BJ (cell line): ENCODE results near the gene CELA2B. TPM values are rescaled to one million over a fixed set of nuclear protein-coding genes. Genes with fewer than 3 reads are reported as not detected.
"Not testable (repeated sequence)": the region's sequence is repeated elsewhere in the genome, so short reads cannot be mapped to it uniquely, and the experiment has no call there.

Source experiments
- CTCF ChIA-PET: fragments of 350-600 bp; formaldehyde crosslinking; extraction: SDS; loops from one replicate; lab custom pipeline; 2021; ENCODE audit warnings: antibody characterized with exemption, inconsistent platforms; lab: Yijun Ruan, JAX
- POLR2A ChIA-PET: fragments of 300-600 bp; sonication (Branson Sonifier 250); formaldehyde crosslinking; extraction: SDS; loops from one replicate; lab custom pipeline; 2021; ENCODE audit warnings: antibody characterized with exemption; lab: Charles Lee
- DNase-seq: peaks from one replicate; pipeline ENCODE4 v3.0.0-alpha.2; 2011; ENCODE audit warnings: low read depth
- H3K27me3 ChIP-seq: 2 replicates; pipeline ENCODE4 v1.6.0; 2011; ENCODE audit warnings: low read length; ENCODE audit not compliant: control insufficient read depth, insufficient read depth
- H3K36me3 ChIP-seq: 2 replicates; pipeline ENCODE4 v1.5.1; 2011; ENCODE audit warnings: low read length; ENCODE audit not compliant: control insufficient read depth, insufficient read depth
- H3K4me3 ChIP-seq: 2 replicates; pipeline ENCODE4 v1.5.1; 2011; ENCODE audit warnings: low read depth, mild to moderate bottlenecking, control low read depth, low read length
- CTCF ChIP-seq: IDR thresholded peaks from 2 replicates; pipeline ENCODE4 v1.5.1; 2011; ENCODE audit warnings: low read depth, mild to moderate bottlenecking, control low read depth, inconsistent platforms, low read length, moderate library complexity; ENCODE audit not compliant: insufficient read depth
- polyA plus RNA-seq: library from polyadenylated mRNA; depleted of rRNA; stranded (reverse); fragments of >200 nt; gene quantifications from 2 replicates; pipeline ENCODE4 v1.2.3, GENCODE V29; 2011

CELA2B gene
- polyA plus RNA-seq, 1 experiment: not detected

- DNase-seq: no peak
- no peaks in the 10 kb centered on the region; the same call in 1 of the 2 replicates for H3K27me3 ChIP-seq
- CTCF ChIA-PET: no interaction called here
- no peak for TF ChIP-seq CTCF
- POLR2A ChIA-PET: no interaction called here
- H3K36me3 ChIP-seq: no peaks in the 10 kb centered on the region
- H3K4me3 ChIP-seq: no peak within 1 kb of the TSS
Observed at GRCh38 chr1:15456313-15456954, 19.5 kb upstream of the CELA2B start, which contains the start of gene CELA2A. TSS of gene CELA2A (plus strand) at chr1:15456732. CDS start at chr1:15456754, 22 bp downstream.

- H3K36me3 ChIP-seq: no peaks in the 10 kb centered on the region
- DNase-seq: no peak
- ChIA-PET CTCF (no interaction called here), POLR2A (no interaction called here)
- no peaks in the 10 kb centered on the region; the same call in 1 of the 2 replicates for H3K27me3 ChIP-seq
- TF ChIP-seq CTCF: no peak
- no peak overlapping the region for H3K4me3 ChIP-seq
Observed at GRCh38 chr1:15457585-15457984, 18.3 kb upstream of the CELA2B start.

- H3K36me3 ChIP-seq, CTCF ChIA-PET, POLR2A ChIA-PET, H3K4me3 ChIP-seq, DNase-seq, H3K27me3 ChIP-seq: not testable (repeated sequence)
Observed at GRCh38 chr1:15458388-15458787, 17.5 kb upstream of the CELA2B start.

- no peak for DNase-seq
- Histone ChIP-seq H3K27me3 (no peaks in the 10 kb centered on the region; the same call in 1 of the 2 replicates), H3K36me3 (no peaks in the 10 kb centered on the region), H3K4me3 (no peak overlapping the region)
- CTCF ChIA-PET: no interaction called here
- POLR2A ChIA-PET: interaction anchor here (0.6 kb wide), 1 partner anchor 123 kb away, joined by 8 read pairs; no protein-coding TSS in a partner anchor
- no peak for TF ChIP-seq CTCF
Observed at GRCh38 chr1:15459771-15460707, 15.9 kb upstream of the CELA2B start.

GRCh38 chr1:15460708-15461095 is 15.2 kb upstream of the CELA2B start:
- CTCF ChIA-PET: no interaction called here
- DNase-seq: no peak

GRCh38 chr1:15463064-15463800 is 12.7 kb upstream of the CELA2B start:
- POLR2A ChIA-PET, H3K4me3 ChIP-seq, H3K36me3 ChIP-seq, DNase-seq, H3K27me3 ChIP-seq: not testable (repeated sequence)
- CTCF ChIA-PET: interaction anchor here (1.4 kb wide), 1 partner anchor 32 kb away, joined by 4 read pairs; no protein-coding TSS in a partner anchor

More at GRCh38 chr1:15460708-15461095, 15.2 kb upstream of the CELA2B start:
- POLR2A ChIA-PET: interaction anchor here (0.6 kb wide), 1 partner anchor 123 kb away, joined by 8 read pairs; no protein-coding TSS in a partner anchor
- Histone ChIP-seq H3K36me3 (no peaks in the 10 kb centered on the region), H3K27me3 (no peaks in the 10 kb centered on the region; the same call in 1 of the 2 replicates), H3K4me3 (no peak overlapping the region)
- no peak for TF ChIP-seq CTCF

- H3K4me3 ChIP-seq, DNase-seq, CTCF ChIA-PET, H3K27me3 ChIP-seq, H3K36me3 ChIP-seq, POLR2A ChIA-PET: not testable (repeated sequence)
Observed at GRCh38 chr1:15463926-15464322, 12.0 kb upstream of the CELA2B start.
